Subcutaneous abdominal adipose tissue (tissue), 5 donors: Measurements from ENCODE around the gene EYA2.

Experiments used
- H3K27ac ChIP-seq: one replicate; pipeline ENCODE4 v1.7.0; 2013; ENCODE audit warnings: low read depth, mild to moderate bottlenecking, inconsistent platforms, low read length, moderate library complexity
- H3K27me3 ChIP-seq, 5 donors: one replicate each; pipeline ENCODE4 v1.7.0; 2013; ENCODE audit warnings: low read length in 5 of 5, inconsistent platforms in 1 of 5; ENCODE audit not compliant: control insufficient read depth in 5 of 5, insufficient read depth in 4 of 5
- H3K36me3 ChIP-seq, 5 donors: one replicate each; pipeline ENCODE4 v1.7.0; 2013; ENCODE audit warnings: low read length in 5 of 5; ENCODE audit not compliant: control insufficient read depth in 5 of 5, insufficient read depth in 5 of 5
- H3K4me1 ChIP-seq, 5 donors: one replicate each; pipeline ENCODE4 v1.7.0; 2013; ENCODE audit warnings: low read length in 5 of 5, mild to moderate bottlenecking in 3 of 5, moderate library complexity in 1 of 5; ENCODE audit not compliant: control insufficient read depth in 5 of 5, insufficient read depth in 5 of 5
- H3K4me3 ChIP-seq, 5 donors: one replicate each; pipeline ENCODE4 v1.7.0; 2013; ENCODE audit warnings: low read length in 5 of 5, low read depth in 1 of 5
- H3K9ac ChIP-seq, 5 donors: one replicate each; pipeline ENCODE4 v1.7.0; 2013; ENCODE audit warnings: low read length in 5 of 5, mild to moderate bottlenecking in 4 of 5, moderate library complexity in 3 of 5
- H3K9me3 ChIP-seq, 5 donors: one replicate each; pipeline ENCODE4 v1.7.0; 2013; ENCODE audit warnings: low read length in 5 of 5; ENCODE audit not compliant: control insufficient read depth in 5 of 5
- donor health status: healthy.
- donor health status: healthy.
- donor health status: healthy.
- donor health status: healthy.
- donor health status: healthy.

The EYA2 gene

DNA sequence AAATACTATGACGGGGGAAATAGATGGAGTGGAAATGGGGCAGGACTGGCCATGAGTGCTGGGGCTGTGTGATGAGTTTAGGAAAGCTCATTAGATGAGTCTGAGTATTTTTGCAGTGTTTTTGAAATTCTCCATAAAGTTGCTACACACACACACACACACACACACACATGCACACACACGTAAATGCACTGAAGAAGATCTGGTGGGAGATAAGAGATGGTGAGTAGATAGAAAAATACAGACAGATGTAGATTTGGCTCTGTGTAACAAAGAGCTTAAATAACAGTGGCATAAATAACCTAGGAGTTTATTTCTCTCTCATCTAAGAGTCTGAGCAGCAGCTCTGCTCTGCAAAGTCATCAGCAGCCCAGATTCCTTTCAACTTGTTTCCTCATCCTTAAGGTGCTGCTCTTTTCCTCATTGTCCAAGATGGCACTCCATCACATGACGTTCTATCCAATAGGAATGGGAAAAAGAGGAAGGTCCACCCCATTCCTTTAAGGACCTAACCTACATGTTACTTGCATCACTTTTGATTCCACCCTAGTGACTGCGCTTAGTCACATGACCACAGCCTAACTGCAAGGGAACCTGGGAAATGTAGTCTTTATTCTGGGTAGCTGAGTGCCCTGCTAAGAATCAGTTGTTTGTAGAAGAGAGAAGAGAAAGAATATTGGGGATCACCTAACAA is 76.4 kb downstream of the EYA2 start:
- no peak overlapping the region for H3K4me3 ChIP-seq
- no peak overlapping the region for H3K9ac ChIP-seq
- H3K9me3 ChIP-seq = no peaks in the 10 kb centered on the region
- H3K27me3 ChIP-seq = no peaks in the 10 kb centered on the region
- no peaks in the 10 kb centered on the region for H3K36me3 ChIP-seq
- peaks cover 0 to 34% (median 24%) of the 10 kb centered on the region in 5 donors for H3K4me1 ChIP-seq
- peak overlapping the region; percentile 34 for H3K27ac ChIP-seq

- no peak overlapping the region for H3K27ac ChIP-seq
- no peaks in the 10 kb centered on the region for H3K9me3 ChIP-seq
- H3K9ac ChIP-seq = no peak overlapping the region
- no peaks in the 10 kb centered on the region for H3K36me3 ChIP-seq
- no peaks in the 10 kb centered on the region for H3K27me3 ChIP-seq
- peaks cover 0 to 34% (median 24%) of the 10 kb centered on the region in 5 donors for H3K4me1 ChIP-seq
- no peak overlapping the region for H3K4me3 ChIP-seq
Observed at GRCh38 chr20:46973766-46974165, 79.1 kb downstream of the EYA2 start.

DNA sequence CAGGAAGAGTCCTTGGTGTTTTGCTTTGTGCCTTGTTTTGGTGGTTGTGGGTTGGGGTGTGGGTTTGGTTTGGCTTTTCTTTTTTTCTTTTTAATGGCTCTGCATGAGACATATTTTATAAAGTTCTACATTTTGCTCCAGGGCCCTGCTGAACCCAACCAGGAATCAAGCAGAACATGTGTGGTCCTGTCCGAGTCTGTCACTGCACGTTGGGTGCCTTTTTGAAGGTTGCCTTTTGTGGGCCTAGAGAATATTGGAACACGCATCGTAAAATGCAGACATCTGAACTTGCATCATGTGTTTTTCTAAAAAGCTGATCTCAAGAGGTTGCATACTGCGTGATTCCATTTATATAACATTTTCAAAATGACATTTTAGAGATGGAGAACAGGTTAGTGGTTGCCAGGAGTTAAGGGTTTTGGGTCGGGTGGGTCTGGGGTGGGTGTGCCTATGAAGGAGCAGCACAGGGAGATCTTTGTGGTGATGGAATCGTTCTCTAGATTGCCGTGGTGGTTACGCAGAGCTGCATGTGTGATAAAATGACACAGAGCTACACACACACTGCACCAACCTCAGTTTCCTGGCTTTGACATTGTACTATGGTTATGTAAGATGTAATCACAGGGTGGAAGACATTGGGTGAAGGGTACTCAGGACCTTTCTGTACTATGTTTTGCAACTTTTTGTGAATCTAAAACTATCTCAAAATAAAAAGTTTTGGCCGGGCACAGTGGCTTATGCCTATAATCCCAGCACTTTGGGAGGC is 80.2 kb downstream of the EYA2 start:
- H3K27me3 ChIP-seq = no peaks in the 10 kb centered on the region
- no peaks in the 10 kb centered on the region for H3K36me3 ChIP-seq
- no peak overlapping the region for H3K4me3 ChIP-seq
- peaks cover 0 to 38% (median 27%) of the 10 kb centered on the region in 5 donors for H3K4me1 ChIP-seq
- H3K9ac ChIP-seq = no peak overlapping the region
- peak overlapping the region; percentile 43 for H3K27ac ChIP-seq
- no peaks in the 10 kb centered on the region for H3K9me3 ChIP-seq

- no peaks in the 10 kb centered on the region for H3K36me3 ChIP-seq
- no peak overlapping the region for H3K27ac ChIP-seq
- no peaks in the 10 kb centered on the region for H3K9me3 ChIP-seq
- H3K9ac ChIP-seq = no peak overlapping the region
- H3K4me1 ChIP-seq = peaks cover 0 to 27% (median 15%) of the 10 kb centered on the region in 5 donors
- H3K27me3 ChIP-seq = no peaks in the 10 kb centered on the region
- H3K4me3 ChIP-seq = no peak overlapping the region
Observed at GRCh38 chr20:46975976-46976375, 81.3 kb downstream of the EYA2 start.

DNA sequence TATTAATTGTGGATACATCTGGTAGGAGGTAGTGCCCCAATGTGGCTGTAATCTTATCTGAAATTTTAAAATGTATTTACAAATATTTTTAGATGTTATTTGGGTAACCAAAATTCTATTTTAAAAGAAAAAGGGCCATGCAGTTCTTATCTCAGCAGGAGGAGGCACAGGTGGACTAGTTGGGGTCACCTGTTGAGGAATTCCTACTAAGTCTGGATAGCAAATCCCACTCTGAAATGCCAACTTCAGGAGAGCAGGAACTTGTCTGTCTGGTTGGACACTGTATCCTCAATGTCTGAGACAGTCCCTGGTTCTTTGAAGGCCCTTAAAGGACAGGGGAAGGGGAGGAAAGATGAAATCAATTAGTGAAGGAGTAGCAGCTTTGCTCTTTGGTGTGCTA is 82.6 kb downstream of the EYA2 start:
- Histone ChIP-seq H3K27me3 (no peaks in the 10 kb centered on the region), H3K36me3 (no peaks in the 10 kb centered on the region), H3K9me3 (peaks cover 0 to 2% (median 0%) of the 10 kb centered on the region in 5 donors), H3K4me3 (no peak overlapping the region), H3K4me1 (peaks cover 0 to 20% (median 13%) of the 10 kb centered on the region in 5 donors), H3K9ac (no peak overlapping the region), H3K27ac (no peak overlapping the region)

- Histone ChIP-seq H3K27ac (no peak overlapping the region), H3K36me3 (no peaks in the 10 kb centered on the region), H3K4me1 (peaks cover 0 to 20% (median 13%) of the 10 kb centered on the region in 5 donors), H3K9ac (no peak overlapping the region), H3K9me3 (peaks cover 0 to 6% (median 2%) of the 10 kb centered on the region in 5 donors), H3K27me3 (no peaks in the 10 kb centered on the region), H3K4me3 (no peak overlapping the region)
Observed at GRCh38 chr20:46977909-46978588, 83.4 kb downstream of the EYA2 start.

GRCh38 chr20:46978951-46979491 is 84.4 kb downstream of the EYA2 start:
- Histone ChIP-seq H3K4me3 (no peak overlapping the region), H3K9ac (no peak overlapping the region), H3K9me3 (peaks cover 0 to 9% (median 2%) of the 10 kb centered on the region in 5 donors), H3K27ac (no peak overlapping the region), H3K36me3 (no peaks in the 10 kb centered on the region), H3K27me3 (no peaks in the 10 kb centered on the region), H3K4me1 (peaks cover 0 to 27% (median 18%) of the 10 kb centered on the region in 5 donors)

GRCh38 chr20:46979603-46980241 is 85.1 kb downstream of the EYA2 start:
- Histone ChIP-seq H3K9me3 (peaks cover 0 to 9% (median 2%) of the 10 kb centered on the region in 5 donors), H3K27me3 (no peaks in the 10 kb centered on the region), H3K9ac (no peak overlapping the region), H3K27ac (no peak overlapping the region), H3K4me1 (peaks cover 0 to 27% (median 20%) of the 10 kb centered on the region in 5 donors), H3K36me3 (no peaks in the 10 kb centered on the region), H3K4me3 (no peak overlapping the region)

DNA sequence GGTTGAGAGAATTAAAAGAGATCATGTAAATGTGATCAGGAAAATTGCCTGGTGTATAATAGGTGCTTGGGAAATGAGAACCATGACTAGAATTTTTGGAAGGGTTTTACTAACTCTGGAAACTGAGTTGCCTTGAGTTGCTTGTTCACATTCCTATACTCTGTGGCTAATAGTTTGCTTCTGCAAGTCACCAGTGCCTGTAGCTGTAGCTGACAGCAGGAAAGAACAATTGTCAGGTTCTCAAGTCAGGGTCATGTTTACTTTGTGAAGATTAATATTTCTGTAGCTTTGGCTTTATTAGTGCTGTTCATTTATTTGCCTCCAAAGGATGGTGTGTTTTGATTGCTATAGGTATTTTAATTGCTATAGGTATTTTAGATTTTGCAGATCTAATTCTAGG is 86.5 kb downstream of the EYA2 start:
- H3K4me1 ChIP-seq = peaks cover 3 to 38% (median 21%) of the 10 kb centered on the region in 5 donors
- no peak overlapping the region for H3K9ac ChIP-seq
- peaks cover 0 to 9% (median 2%) of the 10 kb centered on the region in 5 donors for H3K9me3 ChIP-seq
- no peaks in the 10 kb centered on the region for H3K36me3 ChIP-seq
- no peak overlapping the region for H3K27ac ChIP-seq
- H3K27me3 ChIP-seq = no peaks in the 10 kb centered on the region
- H3K4me3 ChIP-seq = no peak overlapping the region
